LoVo (cell line): ENCODE data around the gene ATXN2.
A peak's percentile ranks its signal among the peaks of the same experiment; 100 is the strongest.
"Not testable (repeated sequence)": the region's sequence is repeated elsewhere in the genome, so short reads cannot be mapped to it uniquely, and the experiment has no call there.

Experiments used
- DNase-seq: peaks from one replicate; pipeline ENCODE4 v3.0.0-alpha.2; 2016; ENCODE audit warnings: low spot score

Gene ATXN2

GRCh38 chr12:111570084-111570961, 28.8 kb downstream of the ATXN2 start:
- DNase-seq = peak; percentile 79

GRCh38 chr12:111569363-111570083, 29.6 kb downstream of the ATXN2 start:
- DNase-seq = no peak

GRCh38 chr12:111560844-111561243, 38.3 kb downstream of the ATXN2 start:
- DNase-seq = not testable (repeated sequence)

- DNase-seq = no peak
These were observed 41.1 kb downstream of the ATXN2 start for GRCh38 chr12:111558107-111558376.

GRCh38 chr12:111557271-111558106, 41.6 kb downstream of the ATXN2 start:
- no peak for DNase-seq

- DNase-seq = no peak
These were observed 42.4 kb downstream of the ATXN2 start for GRCh38 chr12:111556676-111557075.

GRCh38 chr12:111555313-111555712, 43.8 kb downstream of the ATXN2 start:
- not testable (repeated sequence) for DNase-seq

GRCh38 chr12:111546758-111547383, 52.2 kb downstream of the ATXN2 start:
- no peak for DNase-seq

GRCh38 chr12:111546171-111546570, 52.9 kb downstream of the ATXN2 start:
- DNase-seq = no peak

- DNase-seq = no peak
These were observed 55.1 kb downstream of the ATXN2 start for GRCh38 chr12:111544032-111544431.

GRCh38 chr12:111532751-111533150, 66.4 kb downstream of the ATXN2 start:
- DNase-seq = no peak

- DNase-seq = peak; percentile 58
These were observed 69.4 kb downstream of the ATXN2 start for GRCh38 chr12:111529424-111530368.

- DNase-seq = no peak
These were observed 75.4 kb downstream of the ATXN2 start for GRCh38 chr12:111523587-111524167.

- DNase-seq = no peak
These were observed 77.3 kb downstream of the ATXN2 start for GRCh38 chr12:111521801-111522200.

GRCh38 chr12:111519937-111520336, 79.2 kb downstream of the ATXN2 start:
- DNase-seq = no peak

GRCh38 chr12:111519083-111519482, 80.0 kb downstream of the ATXN2 start:
- no peak for DNase-seq

- not testable (repeated sequence) for DNase-seq
These were observed 91.4 kb downstream of the ATXN2 start for GRCh38 chr12:111507719-111508118.

GRCh38 chr12:111507258-111507657, 91.9 kb downstream of the ATXN2 start:
- DNase-seq = not testable (repeated sequence)

- no peak for DNase-seq
These were observed 92.9 kb downstream of the ATXN2 start for GRCh38 chr12:111506260-111506659.

GRCh38 chr12:111505601-111506036, 93.5 kb downstream of the ATXN2 start:
- no peak for DNase-seq
